ENCODE data around the gene CD164.
A peak's percentile ranks its signal among the peaks of the same experiment; 100 is the strongest.

Gene CD164

GRCh38 chr6:109389650-109390274, 7.5 kb upstream of the CD164 start:
- in situ Hi-C loops (cut with MboI; ENCODE audit: low sequenced_read_pairs), result loop anchor here (10.0 to 25.0 kb wide), 2 partner anchors 295 to 852 kb away; partner anchors contain the start of genes CEP57L1 and SESN1
- DNase-seq (ENCODE audit: low spot score in 2 of 2), result no peak

GRCh38 chr6:109388265-109388664, 6.0 kb upstream of the CD164 start:
- Histone ChIP-seq H3K36me3 (replicated peaks) (no peaks in the 10 kb centered on the region), H3K4me1 (peaks cover 6% of the 10 kb centered on the region), H3K4me3 (no peak overlapping the region), H3K9me3 (no peaks in the 10 kb centered on the region), H3K27me3 (ENCODE audit: low read depth) (no peaks in the 10 kb centered on the region)
- in situ Hi-C loops (cut with MboI; ENCODE audit: low sequenced_read_pairs), result loop anchor here (10.0 to 25.0 kb wide), 2 partner anchors 293 to 851 kb away; partner anchors contain the start of genes CEP57L1 and SESN1
- DNase-seq (ENCODE audit: low spot score in 2 of 2), result no peak

More at GRCh38 chr6:109389650-109390274, 7.5 kb upstream of the CD164 start:
- Histone ChIP-seq H3K4me3 (no peak overlapping the region), H3K36me3 (replicated peaks) (no peaks in the 10 kb centered on the region), H3K27me3 (ENCODE audit: low read depth) (no peaks in the 10 kb centered on the region), H3K9me3 (no peaks in the 10 kb centered on the region), H3K4me1 (no peaks in the 10 kb centered on the region)

- Histone ChIP-seq H3K4me3 (peak overlapping the region; percentile 84), H3K27me3 (ENCODE audit: low read depth) (no peaks in the 10 kb centered on the region), H3K9me3 (no peaks in the 10 kb centered on the region), H3K36me3 (replicated peaks) (peaks cover 6% of the 10 kb centered on the region; the same call in 1 of the 2 replicates), H3K4me1 (peaks cover 15% of the 10 kb centered on the region)
- in situ Hi-C loops (cut with MboI; ENCODE audit: low sequenced_read_pairs), result loop anchor here (5.0 to 25.0 kb wide), 3 partner anchors 196 to 846 kb away; partner anchors contain the start of genes CEP57L1 and SESN1
- no peak for DNase-seq (ENCODE audit: low spot score in 2 of 2)
These were observed 1.2 kb upstream of the CD164 start for GRCh38 chr6:109383438-109383940.

- Histone ChIP-seq H3K36me3 (replicated peaks) (peaks cover 10% of the 10 kb centered on the region), H3K27me3 (ENCODE audit: low read depth) (no peaks in the 10 kb centered on the region), H3K4me3 (peak overlapping the region; percentile 84), H3K9me3 (no peaks in the 10 kb centered on the region), H3K4me1 (peaks cover 15% of the 10 kb centered on the region)
- in situ Hi-C loops (cut with MboI; ENCODE audit: low sequenced_read_pairs), result loop anchor here (5.0 to 25.0 kb wide), 3 partner anchors 196 to 846 kb away; partner anchors contain the start of genes CEP57L1 and SESN1
- peak; percentile 82 to 93 for DNase-seq (ENCODE audit: low spot score in 2 of 2)
These were observed 540 bp upstream of the CD164 start for GRCh38 chr6:109382576-109383437.

- Histone ChIP-seq H3K4me3 (peak overlapping the region; percentile 84), H3K27me3 (ENCODE audit: low read depth) (no peaks in the 10 kb centered on the region), H3K4me1 (peaks cover 15% of the 10 kb centered on the region), H3K9me3 (no peaks in the 10 kb centered on the region), H3K36me3 (replicated peaks) (peaks cover 24% of the 10 kb centered on the region)
- peak in 1 of 2 experiments; percentile 12 for DNase-seq (ENCODE audit: low spot score in 2 of 2)
- in situ Hi-C loops (cut with MboI; ENCODE audit: low sequenced_read_pairs), result loop anchor here (5.0 to 25.0 kb wide), 3 partner anchors 194 to 844 kb away; partner anchors contain the start of genes CEP57L1 and SESN1
These were observed 1.1 kb downstream of the CD164 start for GRCh38 chr6:109381061-109381746.

- no peaks in the 10 kb centered on the region for H3K27me3 ChIP-seq (ENCODE audit: low read depth)
- no peak for DNase-seq (ENCODE audit: low spot score in 2 of 2)
- H3K4me3 ChIP-seq, result peak overlapping the region; percentile 84
- peaks cover 15% of the 10 kb centered on the region for H3K4me1 ChIP-seq
- in situ Hi-C loops (cut with MboI; ENCODE audit: low sequenced_read_pairs), result loop anchor here (5.0 to 25.0 kb wide), 3 partner anchors 192 to 842 kb away; partner anchors contain the start of genes CEP57L1 and SESN1
- no peaks in the 10 kb centered on the region for H3K9me3 ChIP-seq
- H3K36me3 ChIP-seq (replicated peaks), result peaks cover 37% of the 10 kb centered on the region
These were observed 2.6 kb downstream of the CD164 start for GRCh38 chr6:109379711-109380110.

- no peak for DNase-seq (ENCODE audit: low spot score in 2 of 2)
- no peak overlapping the region for H3K4me3 ChIP-seq
- H3K4me1 ChIP-seq, result peaks cover 9% of the 10 kb centered on the region
- no peaks in the 10 kb centered on the region for H3K9me3 ChIP-seq
- peaks cover 51% of the 10 kb centered on the region for H3K36me3 ChIP-seq (replicated peaks)
- in situ Hi-C loops (cut with MboI; ENCODE audit: low sequenced_read_pairs), result loop anchor here (25.0 kb wide), 1 partner anchor 840 kb away; no protein-coding TSS in a partner anchor
- H3K27me3 ChIP-seq (ENCODE audit: low read depth), result no peaks in the 10 kb centered on the region
These were observed 4.5 kb downstream of the CD164 start for GRCh38 chr6:109377717-109378116.

- Histone ChIP-seq H3K4me3 (no peak overlapping the region), H3K4me1 (peaks cover 6% of the 10 kb centered on the region), H3K27me3 (ENCODE audit: low read depth) (no peaks in the 10 kb centered on the region), H3K36me3 (replicated peaks) (peaks cover 77% of the 10 kb centered on the region), H3K9me3 (no peaks in the 10 kb centered on the region)
- in situ Hi-C loops (cut with MboI; ENCODE audit: low sequenced_read_pairs), result no loop called here
- no peak for DNase-seq (ENCODE audit: low spot score in 2 of 2)
These were observed 7.9 kb downstream of the CD164 start for GRCh38 chr6:109374326-109374892.

- DNase-seq (ENCODE audit: low spot score in 2 of 2), result no peak
- in situ Hi-C loops (cut with MboI; ENCODE audit: low sequenced_read_pairs), result no loop called here
- Histone ChIP-seq H3K4me1 (no peaks in the 10 kb centered on the region), H3K9me3 (no peaks in the 10 kb centered on the region), H3K4me3 (no peak overlapping the region), H3K27me3 (ENCODE audit: low read depth) (no peaks in the 10 kb centered on the region), H3K36me3 (replicated peaks) (peaks cover 75% of the 10 kb centered on the region)
These were observed 8.5 kb downstream of the CD164 start for GRCh38 chr6:109373762-109374161.

GRCh38 chr6:109373331-109373730, 8.9 kb downstream of the CD164 start:
- Histone ChIP-seq H3K36me3 (replicated peaks) (peaks cover 79% of the 10 kb centered on the region), H3K9me3 (no peaks in the 10 kb centered on the region), H3K4me3 (no peak overlapping the region), H3K27me3 (ENCODE audit: low read depth) (no peaks in the 10 kb centered on the region), H3K4me1 (no peaks in the 10 kb centered on the region)
- in situ Hi-C loops (cut with MboI; ENCODE audit: low sequenced_read_pairs), result no loop called here
- DNase-seq (ENCODE audit: low spot score in 2 of 2), result no peak

GRCh38 chr6:109372130-109372529, 10.1 kb downstream of the CD164 start:
- no peak overlapping the region for H3K4me3 ChIP-seq
- H3K4me1 ChIP-seq, result no peaks in the 10 kb centered on the region
- in situ Hi-C loops (cut with MboI; ENCODE audit: low sequenced_read_pairs), result no loop called here
- DNase-seq (ENCODE audit: low spot score in 2 of 2), result no peak
- peaks cover 82% of the 10 kb centered on the region for H3K36me3 ChIP-seq (replicated peaks)
- no peaks in the 10 kb centered on the region for H3K9me3 ChIP-seq
- H3K27me3 ChIP-seq (ENCODE audit: low read depth), result no peaks in the 10 kb centered on the region

GRCh38 chr6:109370792-109371191, 11.5 kb downstream of the CD164 start:
- H3K9me3 ChIP-seq, result no peaks in the 10 kb centered on the region
- in situ Hi-C loops (cut with MboI; ENCODE audit: low sequenced_read_pairs), result no loop called here
- no peaks in the 10 kb centered on the region for H3K4me1 ChIP-seq
- DNase-seq (ENCODE audit: low spot score in 2 of 2), result no peak
- peaks cover 82% of the 10 kb centered on the region for H3K36me3 ChIP-seq (replicated peaks)
- H3K27me3 ChIP-seq (ENCODE audit: low read depth), result no peaks in the 10 kb centered on the region
- H3K4me3 ChIP-seq, result no peak overlapping the region

- H3K4me3 ChIP-seq, result no peak overlapping the region
- no peaks in the 10 kb centered on the region for H3K9me3 ChIP-seq
- in situ Hi-C loops (cut with MboI; ENCODE audit: low sequenced_read_pairs), result no loop called here
- H3K27me3 ChIP-seq (ENCODE audit: low read depth), result no peaks in the 10 kb centered on the region
- no peaks in the 10 kb centered on the region for H3K4me1 ChIP-seq
- peaks cover 83% of the 10 kb centered on the region for H3K36me3 ChIP-seq (replicated peaks)
- no peak for DNase-seq (ENCODE audit: low spot score in 2 of 2)
These were observed 11.9 kb downstream of the CD164 start for GRCh38 chr6:109370336-109370735.
